GM18861 (cell line): Measurements from ENCODE around the gene SHISAL1.

Experiments used
- ATAC-seq: cut with Tn5 transposase; IDR thresholded peaks from one replicate; pipeline ENCODE4 v1.9.1; 2021; ENCODE audit not compliant: unreplicated experiment

The SHISAL1 gene

DNA sequence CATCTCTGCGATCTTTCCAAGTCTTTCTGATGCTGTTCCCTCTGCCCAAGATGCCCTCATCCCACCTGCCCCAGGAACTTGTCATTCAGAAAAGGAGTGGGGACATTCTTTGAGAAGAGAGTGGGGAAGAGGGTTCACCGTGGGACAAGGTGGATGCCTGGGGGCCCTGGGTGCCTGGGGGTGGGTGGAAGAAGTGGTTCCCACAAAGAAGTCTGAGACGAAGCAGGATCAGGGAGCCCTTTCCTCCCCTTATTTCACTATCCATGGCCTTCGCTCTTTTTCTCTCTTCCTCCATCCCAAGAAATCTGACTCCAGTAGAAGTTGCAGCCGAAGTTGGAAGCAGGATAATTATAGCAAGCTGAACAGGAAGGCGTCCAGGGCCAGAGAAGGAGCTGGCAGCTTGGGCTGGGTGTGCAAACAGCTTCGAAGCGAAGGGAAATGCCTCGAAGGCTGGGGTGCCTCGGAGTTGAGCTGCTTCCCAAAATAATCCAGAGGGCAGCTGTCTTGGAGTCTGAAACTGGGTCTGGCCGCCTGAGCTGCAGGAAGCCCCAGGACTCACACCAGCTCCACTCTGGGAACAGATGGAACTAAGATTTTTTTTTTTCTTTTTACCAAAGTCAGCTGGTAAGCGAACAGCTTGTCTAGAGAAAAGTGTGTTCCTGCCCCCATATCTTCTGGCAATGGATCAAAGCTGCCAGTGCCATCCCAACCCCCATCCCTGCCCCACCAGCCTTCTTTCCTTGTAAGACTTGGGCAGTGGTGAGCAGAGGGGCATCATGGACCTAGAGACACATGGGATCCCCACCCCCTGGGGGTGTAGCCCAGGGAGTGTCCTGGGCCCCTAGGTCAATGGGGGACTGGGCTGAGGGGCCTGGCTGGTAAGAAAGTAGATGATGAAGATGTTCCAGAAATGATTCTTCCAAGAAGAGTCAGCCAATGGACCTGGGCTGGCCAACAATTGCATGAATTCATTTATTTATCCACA lies 100.5 kb downstream of the SHISAL1 start:
- no peak for ATAC-seq

DNA sequence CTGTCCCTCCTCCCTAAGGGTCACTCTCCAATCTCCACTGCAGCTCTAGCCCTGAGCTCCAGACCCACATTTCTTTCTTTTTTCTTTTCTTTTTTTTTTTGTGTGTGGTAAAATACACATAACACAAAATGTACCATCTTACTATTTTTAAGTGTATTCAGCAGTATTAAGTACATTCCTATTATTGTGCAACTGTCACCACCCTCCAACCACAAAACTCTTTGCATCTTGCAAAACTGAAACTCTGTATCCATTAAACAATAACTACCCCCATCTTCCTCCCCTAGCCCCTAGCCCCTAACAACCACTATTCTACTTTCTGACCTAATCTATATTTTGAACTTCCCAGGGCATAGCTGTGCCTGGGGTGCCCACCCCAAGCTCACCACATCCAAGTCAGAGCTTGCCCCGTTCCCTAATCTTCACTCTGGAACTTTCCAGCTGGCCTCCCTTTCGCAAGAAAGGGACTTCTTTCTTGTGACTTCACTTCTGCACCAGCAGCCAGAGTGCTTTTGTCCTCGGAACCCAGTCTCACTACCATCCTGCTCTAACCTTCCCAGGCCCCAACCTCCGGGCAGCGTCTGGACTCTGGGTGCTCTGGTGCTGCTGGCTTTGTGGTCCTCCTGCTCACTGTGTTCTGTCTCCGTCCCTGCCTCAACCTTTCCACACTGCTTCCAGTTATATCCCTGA lies 101.3 kb downstream of the SHISAL1 start:
- ATAC-seq: no peak

DNA sequence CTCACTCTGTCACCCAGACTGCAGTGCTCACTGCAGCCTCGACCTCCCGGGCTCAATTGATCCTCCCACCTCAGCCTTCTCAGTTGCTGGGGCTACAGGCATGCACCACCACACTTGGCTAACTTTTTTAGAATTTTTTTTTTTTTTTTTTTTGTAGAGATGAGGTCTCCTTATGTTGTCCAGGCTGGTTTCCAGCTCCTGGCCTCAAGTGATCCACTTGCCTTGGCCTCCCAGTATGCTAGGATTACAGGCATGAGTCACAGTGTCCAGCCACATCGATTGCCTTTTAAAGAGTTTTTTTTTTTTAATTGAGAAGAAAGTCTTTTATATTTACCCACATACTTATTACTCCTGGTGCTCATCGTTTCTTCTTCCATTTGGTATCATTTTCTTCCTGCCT lies 102.0 kb downstream of the SHISAL1 start:
- ATAC-seq: no peak

DNA sequence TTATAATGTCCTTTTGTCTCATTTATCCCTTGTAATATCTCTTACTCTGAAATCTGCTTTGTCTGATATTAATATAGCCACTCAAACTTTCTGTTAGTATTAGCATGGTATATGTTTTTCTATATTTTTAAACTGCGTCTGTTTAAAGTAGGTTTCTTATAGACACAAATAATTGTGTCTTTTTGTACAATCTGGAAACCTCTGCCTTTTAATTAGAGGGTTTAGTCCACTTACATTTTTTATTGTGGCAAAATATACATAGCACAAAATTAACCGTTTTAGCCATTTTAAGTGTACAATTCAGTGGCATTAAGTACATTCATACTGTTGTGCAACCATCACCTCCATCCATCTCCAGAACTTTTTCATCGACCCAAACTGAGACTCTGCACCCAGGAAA lies 103.4 kb downstream of the SHISAL1 start:
- ATAC-seq: no peak

DNA sequence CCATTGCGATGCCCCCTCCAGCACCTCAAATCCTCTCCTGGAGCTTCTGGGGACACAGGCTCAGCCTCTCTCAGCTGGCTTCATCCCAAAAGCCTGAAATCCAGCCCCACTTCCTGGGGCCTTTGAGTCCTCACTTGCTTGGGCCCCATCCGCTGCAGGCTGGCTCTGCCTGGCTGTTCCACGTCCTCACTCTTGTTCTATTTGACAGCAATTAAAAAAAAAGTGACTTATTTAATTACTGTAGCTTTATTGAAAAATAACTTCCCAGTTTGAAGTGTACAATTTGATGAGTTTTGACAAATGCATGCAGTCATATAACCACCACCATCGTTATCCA lies 104.8 kb downstream of the SHISAL1 start:
- ATAC-seq: no peak

DNA sequence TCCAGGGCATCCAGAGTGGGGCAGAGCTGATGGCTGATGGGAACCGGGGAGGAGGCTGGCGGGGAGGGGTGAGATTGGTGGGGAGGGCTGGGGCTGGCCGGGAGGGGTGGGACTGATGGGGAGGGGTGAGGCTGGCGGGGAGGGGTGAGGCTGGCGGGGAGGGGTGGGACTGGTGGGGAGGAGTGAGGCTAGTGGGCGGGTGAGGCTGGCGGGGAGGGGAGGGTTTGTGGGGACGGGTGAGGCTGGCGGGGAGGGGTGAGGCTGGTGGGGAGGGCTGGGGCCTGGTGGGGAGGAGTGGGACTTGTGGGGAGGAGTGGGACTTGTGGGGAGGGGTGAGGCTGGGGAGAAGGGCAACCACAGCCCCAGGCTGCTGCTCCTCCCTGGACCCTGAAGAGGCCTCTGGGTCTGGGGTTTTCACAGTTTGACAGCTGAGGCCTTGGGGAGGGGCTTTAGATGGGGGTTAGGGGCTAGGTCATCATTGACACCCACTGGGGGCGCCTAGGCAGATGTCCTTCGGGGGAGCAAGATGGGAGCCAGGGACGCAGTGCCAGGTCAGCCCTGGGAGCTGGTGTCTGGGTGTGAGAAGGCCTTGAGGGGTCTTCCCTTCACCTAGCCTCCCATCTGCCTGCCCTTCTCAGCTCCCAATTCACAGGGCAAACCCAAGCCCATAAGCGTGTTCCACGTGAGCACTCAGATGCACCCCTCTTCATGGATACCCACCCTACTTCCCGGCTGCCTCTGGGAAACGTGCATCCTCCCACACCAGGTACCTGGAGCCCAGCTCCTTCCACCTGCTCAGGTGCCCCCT lies 105.4 kb downstream of the SHISAL1 start:
- no peak for ATAC-seq

DNA sequence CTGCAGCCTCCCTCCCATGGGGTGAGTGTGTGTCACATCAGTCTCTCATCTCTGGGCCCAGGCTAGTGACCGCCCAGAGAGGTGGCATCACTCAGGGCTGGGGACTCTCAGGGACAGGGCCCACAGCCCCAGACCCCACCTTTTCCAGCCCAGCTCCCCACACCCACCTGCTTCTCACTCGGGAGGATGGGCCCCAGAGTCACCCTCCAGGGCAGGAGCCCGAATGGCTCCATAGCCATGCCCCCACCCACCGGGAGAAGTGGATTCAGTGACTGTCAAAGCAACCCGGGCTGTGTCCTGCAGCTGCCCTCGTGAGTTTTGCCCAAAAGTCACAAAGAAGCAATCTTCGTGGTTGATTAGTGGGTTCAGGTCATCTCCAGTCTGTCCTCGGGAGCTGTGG lies 106.1 kb downstream of the SHISAL1 start:
- no peak for ATAC-seq

DNA sequence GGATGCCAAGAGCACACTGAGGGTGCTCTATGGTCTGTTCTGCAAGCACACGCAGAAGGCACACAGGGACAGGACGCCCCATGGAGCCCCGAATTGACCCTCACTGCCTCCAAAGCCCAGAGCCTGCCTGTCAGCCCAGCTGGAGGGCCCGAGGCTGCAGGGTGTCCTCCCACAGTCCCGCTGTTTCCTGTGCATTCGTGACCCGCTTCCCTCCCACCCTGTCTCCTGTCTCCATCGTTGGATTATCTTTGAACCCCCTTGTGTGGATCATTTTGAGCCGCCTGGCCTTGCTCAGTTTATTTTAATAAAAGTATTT lies 106.5 kb downstream of the SHISAL1 start:
- ATAC-seq: no peak

DNA sequence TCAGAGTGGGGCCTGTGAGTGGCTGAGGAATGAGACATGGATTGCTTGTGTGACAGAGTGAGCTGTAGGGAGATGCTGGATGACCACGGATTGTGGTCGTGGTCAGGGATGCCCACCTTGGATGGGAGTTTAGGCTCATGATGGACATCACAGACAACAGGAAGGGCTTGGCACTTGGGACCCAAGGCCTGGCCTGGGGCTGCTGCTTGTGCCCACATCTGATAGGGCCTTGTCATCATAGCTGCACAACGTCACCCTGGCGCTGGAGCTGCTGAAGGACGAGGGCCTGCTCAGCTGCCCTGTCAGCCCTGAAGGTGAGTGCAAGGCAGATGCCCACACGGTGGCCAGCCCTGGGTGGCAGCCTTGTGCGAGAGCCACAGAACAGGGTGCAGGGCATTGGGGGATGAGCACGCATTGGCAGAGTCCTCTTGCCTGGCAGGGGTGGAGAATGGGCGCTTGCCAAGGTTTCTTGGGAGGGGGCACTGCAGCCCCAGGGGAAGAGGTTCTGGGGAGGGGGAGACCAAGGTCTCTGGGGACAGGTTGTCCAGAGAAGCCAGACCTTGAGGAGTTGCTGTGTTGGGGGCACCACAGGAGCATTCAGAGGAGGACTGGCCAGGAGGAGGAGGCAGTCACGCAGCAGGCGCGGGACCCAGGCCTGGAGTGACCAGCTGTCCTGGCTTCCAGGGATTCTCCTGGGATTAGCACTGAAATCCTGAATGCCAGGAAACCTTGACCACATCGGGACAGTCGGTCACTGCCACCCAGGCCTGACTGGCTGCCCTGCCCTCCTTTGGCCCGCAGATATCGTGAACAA lies 107.0 kb downstream of the SHISAL1 start:
- no peak for ATAC-seq

DNA sequence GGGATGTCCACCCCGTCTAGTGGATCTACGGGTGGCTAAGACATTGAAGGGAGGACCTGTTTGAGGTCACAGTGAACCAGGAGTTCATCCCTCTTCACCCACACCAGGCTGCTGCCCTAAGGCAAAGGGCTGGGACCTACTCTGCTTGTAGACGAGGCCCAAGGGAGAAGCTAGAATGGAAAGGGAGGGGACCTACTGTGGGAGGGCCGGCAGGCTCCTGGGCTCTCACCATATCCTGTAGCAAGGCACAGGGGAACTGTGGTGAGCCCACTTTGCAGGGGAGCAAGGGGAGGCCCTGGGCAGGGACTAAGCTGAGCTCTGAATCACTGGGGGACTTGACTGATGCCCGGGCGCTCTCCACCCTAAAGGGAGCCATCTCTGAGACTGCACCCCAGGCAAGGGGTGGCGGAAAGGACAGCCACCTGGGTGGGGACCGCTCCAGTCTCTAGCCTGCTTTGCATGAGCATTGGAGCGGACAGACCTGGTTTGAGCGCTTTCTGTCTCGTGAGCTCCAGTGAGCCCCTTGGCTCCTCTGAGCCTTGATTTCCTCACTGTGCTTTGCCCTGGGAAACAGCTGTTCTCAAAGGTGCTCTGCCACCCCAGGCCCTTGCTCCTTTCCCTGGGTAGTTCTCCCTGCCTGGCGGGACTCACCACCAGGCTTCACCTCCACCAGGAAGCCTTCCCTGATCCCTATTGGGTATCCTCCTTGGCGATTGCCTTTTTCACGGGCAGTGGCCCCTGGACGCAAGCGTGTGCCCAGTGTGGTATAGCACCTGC lies 107.8 kb downstream of the SHISAL1 start:
- ATAC-seq: no peak

DNA sequence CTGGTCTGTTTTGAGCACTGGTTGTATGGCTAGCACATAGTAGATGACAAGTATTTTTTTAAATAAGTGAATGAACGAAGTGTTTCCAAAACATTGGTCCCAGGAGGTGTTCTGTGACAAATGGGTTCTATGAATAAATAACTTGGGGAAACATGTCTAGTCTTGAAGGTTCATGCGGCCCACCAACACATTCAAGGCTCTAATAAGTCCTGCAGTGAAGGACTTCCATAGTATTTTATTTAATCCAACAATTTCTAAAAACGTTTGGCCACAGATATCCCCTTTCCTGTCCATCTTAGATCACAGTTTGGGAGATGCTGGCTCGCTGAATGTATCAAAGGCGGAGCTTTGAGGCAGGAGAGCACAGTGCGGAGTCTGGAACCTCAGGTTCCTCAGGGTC lies 109.5 kb downstream of the SHISAL1 start:
- no peak for ATAC-seq

DNA sequence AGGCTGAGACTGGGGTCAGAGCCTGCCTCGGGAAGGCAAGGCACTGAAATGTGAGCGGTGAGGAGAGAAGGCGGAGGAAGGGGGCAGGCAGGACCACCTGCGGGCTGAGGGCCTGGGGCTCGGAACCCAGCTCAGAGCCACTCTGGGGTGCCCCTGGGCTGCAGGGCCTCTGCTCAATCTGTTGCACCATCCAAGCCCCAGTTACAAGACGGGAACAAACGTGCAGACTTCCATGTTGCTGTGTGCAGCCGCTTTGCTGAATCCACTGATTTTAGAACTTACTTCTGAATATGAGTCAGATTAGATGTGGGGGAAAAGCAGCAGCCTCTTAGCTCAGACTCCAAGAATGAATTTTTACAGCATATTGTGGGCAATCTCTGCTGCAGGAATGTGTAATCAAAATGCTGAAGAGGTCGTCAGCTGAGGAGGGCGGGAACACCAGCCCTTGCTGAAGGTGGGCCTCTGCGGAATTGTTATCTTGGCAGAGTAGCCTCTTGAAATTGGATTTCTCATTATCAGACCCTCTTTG lies 110.4 kb downstream of the SHISAL1 start:
- ATAC-seq: no peak

DNA sequence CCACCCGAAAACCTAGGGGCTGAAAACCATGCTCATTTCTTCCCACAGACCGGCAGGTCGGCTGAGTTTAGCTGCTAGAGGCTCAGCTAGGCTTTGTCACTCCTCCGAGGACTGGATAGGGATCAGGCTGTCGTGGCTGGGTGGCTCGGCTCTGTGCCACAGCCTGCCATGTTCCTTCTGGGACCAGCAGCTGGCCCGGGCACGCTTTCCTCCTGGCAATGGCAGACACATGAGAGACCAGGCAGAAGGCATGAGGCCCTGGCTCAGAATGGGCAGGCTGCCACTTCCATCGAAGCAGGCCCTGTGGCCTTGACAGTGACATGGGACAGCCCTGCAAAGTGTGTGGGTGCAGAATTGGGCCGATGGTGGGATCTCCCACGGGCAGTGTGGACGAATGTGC lies 111.1 kb downstream of the SHISAL1 start:
- ATAC-seq: no peak

DNA sequence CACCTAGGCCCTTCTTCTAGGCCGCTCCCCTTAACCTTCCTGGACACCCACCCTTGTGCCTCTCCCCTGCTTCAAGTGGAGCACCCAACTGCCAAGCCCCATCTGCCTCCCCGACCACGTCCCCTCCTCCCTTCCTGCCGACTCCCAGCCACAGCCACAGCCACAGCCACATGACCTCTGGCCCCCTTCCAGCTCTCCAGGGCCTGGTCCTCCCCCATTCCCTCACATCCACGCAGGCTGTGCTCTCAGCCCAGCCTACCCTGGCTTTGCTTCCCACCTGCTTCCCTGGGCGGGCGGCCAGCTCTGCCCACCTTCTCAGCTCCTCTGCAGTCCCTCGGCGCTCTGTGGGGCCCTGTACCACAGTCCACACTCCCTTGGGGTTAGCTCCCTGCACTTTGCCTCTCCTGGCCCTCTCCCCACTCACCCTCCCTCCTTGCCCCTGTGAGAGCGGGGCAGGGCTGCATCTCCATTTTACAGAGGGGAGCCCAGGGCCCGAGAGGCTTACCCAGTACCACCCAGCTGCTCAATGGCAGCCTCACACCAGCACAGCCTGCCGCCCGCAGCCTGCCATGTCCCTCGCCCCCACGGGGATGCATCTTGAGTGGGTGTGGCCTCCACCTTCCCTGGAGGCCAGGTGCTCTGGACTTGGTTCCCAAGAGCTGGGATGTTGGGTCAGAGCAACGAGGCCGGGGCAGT lies 111.7 kb downstream of the SHISAL1 start:
- no peak for ATAC-seq

DNA sequence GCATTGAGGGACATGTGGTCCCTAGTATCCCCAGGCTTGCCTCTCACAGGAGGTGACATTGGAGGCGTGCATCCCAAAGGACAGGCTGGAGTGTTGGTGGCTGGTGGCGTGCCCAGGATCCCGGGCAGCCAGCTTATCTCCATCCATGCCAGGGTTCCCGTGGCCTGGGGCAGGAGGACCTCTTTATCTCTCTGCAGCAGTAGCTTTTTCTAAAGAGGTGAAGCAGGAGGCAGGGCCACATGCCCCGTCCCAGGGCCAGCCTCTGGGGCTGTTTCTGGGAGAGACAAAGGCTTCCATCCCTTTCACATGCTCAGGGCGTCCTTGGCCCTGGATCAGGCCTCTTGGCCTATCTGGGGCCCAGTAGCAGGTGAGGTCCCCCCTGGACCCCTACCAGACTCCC lies 112.3 kb downstream of the SHISAL1 start:
- ATAC-seq: no peak

DNA sequence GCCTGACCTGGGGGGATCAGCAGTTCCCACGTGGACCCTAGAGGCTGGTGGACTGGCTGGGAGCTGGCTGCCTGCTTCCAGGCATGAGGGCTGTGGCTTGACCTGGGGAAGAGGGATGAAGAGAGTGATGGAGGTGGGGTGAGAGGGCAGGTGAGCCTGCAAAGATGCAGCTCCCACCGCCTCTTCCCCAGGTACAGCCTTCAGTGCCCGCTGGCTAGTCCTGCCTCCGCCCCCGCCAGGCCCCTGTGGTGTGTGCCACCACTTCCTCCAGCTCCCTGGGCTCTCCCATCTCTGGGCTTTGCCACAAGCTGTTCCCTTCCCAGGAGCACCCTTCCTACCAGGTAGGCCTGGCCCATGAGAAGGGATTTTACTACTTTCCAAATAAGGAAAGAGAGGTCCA lies 112.9 kb downstream of the SHISAL1 start:
- ATAC-seq: no peak

DNA sequence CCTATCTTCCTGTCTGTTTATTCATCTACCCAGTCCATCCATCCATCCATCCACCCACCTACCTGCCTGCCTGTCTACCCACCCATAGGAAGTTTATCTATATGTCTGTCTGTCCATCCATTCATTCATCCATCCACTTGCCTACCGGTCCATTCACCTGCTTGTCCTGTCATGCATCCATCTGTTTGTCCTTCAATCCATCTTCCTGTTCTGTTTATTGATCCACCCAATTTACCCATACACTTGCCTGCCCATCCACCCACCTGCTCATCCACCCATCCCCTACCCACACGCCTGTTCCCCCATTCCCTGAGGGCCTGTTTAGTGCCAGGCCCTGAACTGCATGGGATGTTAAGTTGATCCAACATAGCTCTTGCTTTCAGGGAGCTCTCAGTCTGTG lies 113.6 kb downstream of the SHISAL1 start:
- ATAC-seq: no peak

DNA sequence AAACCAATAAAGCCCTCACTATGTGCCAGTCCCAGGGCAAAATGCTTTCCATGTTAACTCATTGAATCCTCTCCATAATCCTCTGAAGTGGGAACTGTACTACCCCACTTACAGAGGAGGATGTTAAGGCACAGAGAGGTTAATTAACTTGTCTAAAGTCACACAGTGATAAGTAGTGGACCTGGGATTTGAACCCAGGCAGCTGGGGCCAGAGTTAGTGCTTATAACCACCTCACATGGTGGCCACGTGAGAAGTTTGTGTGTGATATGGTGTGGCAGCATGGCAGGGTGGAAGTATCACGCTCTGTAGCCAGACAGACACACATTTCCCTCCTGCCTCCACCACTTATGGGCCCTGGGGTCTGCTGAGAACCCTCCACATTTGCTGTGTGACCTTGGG lies 115.5 kb downstream of the SHISAL1 start:
- ATAC-seq: no peak

DNA sequence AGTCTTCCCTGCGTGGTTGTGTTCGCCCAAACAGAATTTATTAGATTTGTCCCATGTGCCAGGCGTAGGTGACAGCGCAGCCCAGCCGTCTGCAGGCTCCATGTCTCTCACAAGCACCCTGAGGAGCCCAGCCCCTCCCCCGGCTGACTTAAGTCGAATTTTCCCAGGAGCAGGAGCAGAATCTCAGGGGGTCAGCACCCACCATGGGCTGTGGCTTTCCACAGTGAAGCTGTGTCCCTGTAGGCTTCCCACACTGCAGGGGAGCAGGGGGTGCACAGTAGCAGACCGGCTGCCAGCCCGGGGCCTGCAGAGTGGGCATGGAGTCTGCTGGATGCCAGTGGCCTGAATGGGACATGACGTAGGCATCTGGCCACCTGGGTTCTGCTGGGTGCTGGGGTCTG lies 116.0 kb downstream of the SHISAL1 start:
- ATAC-seq: no peak
